ENCODE data around the gene CP.

GRCh38 chr3:149226776-149227175 is 5.1 kb upstream of the CP start:
- TF ChIP-seq CTCF (IDR thresholded peaks at IDR 0.05), result no peak
- TF ChIP-seq POLR2A (IDR thresholded peaks at IDR 0.05), result no peak
